GM18498 (cell line): ENCODE measurements around the gene MMP28.
"Not testable (repeated sequence)": the region's sequence is repeated elsewhere in the genome, so short reads cannot be mapped to it uniquely, and the experiment has no call there.

ENCODE experiments used
- ATAC-seq: cut with Tn5 transposase; IDR thresholded peaks from one replicate; pipeline ENCODE4 v1.9.1; 2021; ENCODE audit warnings: mild to moderate bottlenecking, moderate library complexity; ENCODE audit not compliant: unreplicated experiment

The MMP28 gene

GRCh38 chr17:35766903-35767510 is 28.4 kb downstream of the MMP28 start:
- ATAC-seq = no peak

GRCh38 chr17:35766489-35766877 is 29.0 kb downstream of the MMP28 start:
- ATAC-seq = no peak

GRCh38 chr17:35765756-35766488 is 29.5 kb downstream of the MMP28 start:
- ATAC-seq = no peak

- ATAC-seq = no peak
These were observed 30.2 kb downstream of the MMP28 start for GRCh38 chr17:35765086-35765710.

- ATAC-seq = peak; percentile 90
These were observed 31.1 kb downstream of the MMP28 start for GRCh38 chr17:35764123-35764991.

GRCh38 chr17:35763767-35764122 is 31.7 kb downstream of the MMP28 start:
- ATAC-seq = no peak

GRCh38 chr17:35761601-35762000 is 33.8 kb downstream of the MMP28 start:
- no peak for ATAC-seq

- no peak for ATAC-seq
These were observed 34.9 kb downstream of the MMP28 start, which contains the start of gene C17orf50 for GRCh38 chr17:35760587-35760986. Gene C17orf50, plus strand, starts transcription at chr17:35760887. Its CDS starts 55 bp downstream, at chr17:35760942.

- no peak for ATAC-seq
These were observed 38.2 kb downstream of the MMP28 start for GRCh38 chr17:35757243-35757642.

GRCh38 chr17:35752945-35753764 is 42.3 kb downstream of the MMP28 start, which contains the start of gene GAS2L2:
Gene GAS2L2, minus strand, starts transcription at chr17:35753239. Its CDS starts 389 bp downstream, at chr17:35752850.
- ATAC-seq = no peak

GRCh38 chr17:35752471-35752870 is 43.0 kb downstream of the MMP28 start:
- no peak for ATAC-seq

- ATAC-seq = not testable (repeated sequence)
These were observed 43.9 kb downstream of the MMP28 start for GRCh38 chr17:35751541-35751940.

- no peak for ATAC-seq
These were observed 44.7 kb downstream of the MMP28 start for GRCh38 chr17:35750526-35751395.

- no peak for ATAC-seq
These were observed 45.7 kb downstream of the MMP28 start for GRCh38 chr17:35749560-35750412.

- no peak for ATAC-seq
These were observed 46.5 kb downstream of the MMP28 start for GRCh38 chr17:35748979-35749378.

- no peak for ATAC-seq
These were observed 47.0 kb downstream of the MMP28 start for GRCh38 chr17:35748341-35748841.

- ATAC-seq = peak; percentile 51
These were observed 47.9 kb downstream of the MMP28 start for GRCh38 chr17:35747540-35748017.

GRCh38 chr17:35745749-35746320 is 49.6 kb downstream of the MMP28 start:
- no peak for ATAC-seq
